Mesothelial cell of epicardium (in vitro differentiated cells): ENCODE results near the gene TMPRSS11B. TPM values are rescaled to one million over a fixed set of nuclear protein-coding genes. Genes with fewer than 3 reads are reported as not detected.

Experiments used
- DNase-seq, 2 experiments: peaks; one replicate each; pipeline ENCODE4 v3.0.0; 2021; ENCODE audit warnings: low spot score in 2 of 2; ENCODE audit not compliant: unreplicated experiment in 2 of 2
- H3K27ac Mint-ChIP-seq: 2 replicates; pipeline ENCODE4 v1.8.0; 2021; ENCODE audit warnings: mixed read lengths
- H3K27me3 Mint-ChIP-seq: 2 replicates; pipeline ENCODE4 v1.8.0; 2021; ENCODE audit warnings: low read depth, mixed read lengths
- H3K36me3 Mint-ChIP-seq: 2 replicates; pipeline ENCODE4 v1.8.0; 2021; ENCODE audit warnings: mixed read lengths
- H3K4me1 Mint-ChIP-seq: 2 replicates; pipeline ENCODE4 v1.8.0; 2021; ENCODE audit warnings: mixed read lengths
- H3K4me3 Mint-ChIP-seq: 2 replicates; pipeline ENCODE4 v1.8.0; 2021; ENCODE audit warnings: mild to moderate bottlenecking, moderate library complexity, mixed read lengths
- H3K9me3 Mint-ChIP-seq: 2 replicates; pipeline ENCODE4 v1.8.0; 2021; ENCODE audit warnings: mixed read lengths
- total RNA-seq: library from RNA; stranded (reverse); gene quantifications from 3 replicates; pipeline ENCODE4 v1.2.1, GENCODE V29; 2021
- TF ChIP-seq, protein P1 (sequence below): fragments of 200-600 bp; sonication (generic); IDR thresholded peaks from one replicate; pipeline ENCODE4 v1.5.0; 2021; ENCODE audit warnings: antibody characterized with exemption; ENCODE audit not compliant: unreplicated experiment

The TMPRSS11B gene
- total RNA-seq, 1 donor from 2014 or later: not detected

DNA sequence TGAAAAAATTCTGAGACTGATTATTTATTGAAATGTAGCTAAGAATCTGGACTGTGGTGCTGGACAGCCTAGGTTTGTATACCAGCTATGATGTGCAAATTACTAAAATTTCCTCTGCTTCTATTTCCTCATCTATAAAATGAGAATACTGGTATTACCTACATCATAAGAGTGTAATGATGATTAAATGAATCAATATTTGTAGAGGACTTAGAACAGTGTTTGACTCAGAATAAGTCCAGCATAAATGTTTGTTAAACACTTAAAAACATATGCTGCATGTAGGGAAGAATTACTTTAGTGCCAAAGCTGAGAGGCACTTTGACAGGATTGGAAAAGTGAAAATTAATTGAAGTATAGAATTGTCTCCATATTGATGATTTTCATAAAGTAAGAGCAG, 60.6 kb downstream of the TMPRSS11B start:
- no peaks in the 10 kb centered on the region for H3K36me3 Mint-ChIP-seq
- H3K27me3 Mint-ChIP-seq: peaks cover 3% of the 10 kb centered on the region
- no peaks in the 10 kb centered on the region for H3K9me3 Mint-ChIP-seq
- TF ChIP-seq, protein P1, sequence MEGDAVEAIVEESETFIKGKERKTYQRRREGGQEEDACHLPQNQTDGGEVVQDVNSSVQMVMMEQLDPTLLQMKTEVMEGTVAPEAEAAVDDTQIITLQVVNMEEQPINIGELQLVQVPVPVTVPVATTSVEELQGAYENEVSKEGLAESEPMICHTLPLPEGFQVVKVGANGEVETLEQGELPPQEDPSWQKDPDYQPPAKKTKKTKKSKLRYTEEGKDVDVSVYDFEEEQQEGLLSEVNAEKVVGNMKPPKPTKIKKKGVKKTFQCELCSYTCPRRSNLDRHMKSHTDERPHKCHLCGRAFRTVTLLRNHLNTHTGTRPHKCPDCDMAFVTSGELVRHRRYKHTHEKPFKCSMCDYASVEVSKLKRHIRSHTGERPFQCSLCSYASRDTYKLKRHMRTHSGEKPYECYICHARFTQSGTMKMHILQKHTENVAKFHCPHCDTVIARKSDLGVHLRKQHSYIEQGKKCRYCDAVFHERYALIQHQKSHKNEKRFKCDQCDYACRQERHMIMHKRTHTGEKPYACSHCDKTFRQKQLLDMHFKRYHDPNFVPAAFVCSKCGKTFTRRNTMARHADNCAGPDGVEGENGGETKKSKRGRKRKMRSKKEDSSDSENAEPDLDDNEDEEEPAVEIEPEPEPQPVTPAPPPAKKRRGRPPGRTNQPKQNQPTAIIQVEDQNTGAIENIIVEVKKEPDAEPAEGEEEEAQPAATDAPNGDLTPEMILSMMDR: no peak
- H3K27ac Mint-ChIP-seq: no peak overlapping the region
- no peaks in the 10 kb centered on the region for H3K4me1 Mint-ChIP-seq
- no peak for DNase-seq
- no peak overlapping the region for H3K4me3 Mint-ChIP-seq

DNA sequence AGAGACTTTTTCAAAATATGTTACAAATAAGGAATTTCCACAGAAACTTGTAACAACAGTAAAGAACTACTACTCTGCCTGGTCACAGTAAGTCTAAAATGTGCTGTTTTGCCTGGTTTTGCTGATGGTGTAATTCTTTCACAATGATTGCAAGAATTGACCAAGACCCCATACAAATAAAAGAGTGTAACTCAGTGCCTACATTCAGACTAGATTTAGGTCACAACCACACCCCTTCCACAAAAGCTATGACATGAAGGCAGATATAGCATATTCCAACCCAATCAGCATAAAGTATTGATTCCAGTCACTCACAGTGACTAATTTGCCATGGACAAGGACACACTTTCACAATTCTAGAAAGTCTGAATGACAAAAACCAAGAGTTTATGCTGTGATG, 62.1 kb downstream of the TMPRSS11B start:
- Mint-ChIP-seq H3K4me1 (no peaks in the 10 kb centered on the region), H3K4me3 (no peak overlapping the region), H3K27ac (no peak overlapping the region), H3K36me3 (no peaks in the 10 kb centered on the region), H3K27me3 (peaks cover 3% of the 10 kb centered on the region), H3K9me3 (no peaks in the 10 kb centered on the region)
- DNase-seq: no peak
- TF ChIP-seq, protein P1: no peak

DNA sequence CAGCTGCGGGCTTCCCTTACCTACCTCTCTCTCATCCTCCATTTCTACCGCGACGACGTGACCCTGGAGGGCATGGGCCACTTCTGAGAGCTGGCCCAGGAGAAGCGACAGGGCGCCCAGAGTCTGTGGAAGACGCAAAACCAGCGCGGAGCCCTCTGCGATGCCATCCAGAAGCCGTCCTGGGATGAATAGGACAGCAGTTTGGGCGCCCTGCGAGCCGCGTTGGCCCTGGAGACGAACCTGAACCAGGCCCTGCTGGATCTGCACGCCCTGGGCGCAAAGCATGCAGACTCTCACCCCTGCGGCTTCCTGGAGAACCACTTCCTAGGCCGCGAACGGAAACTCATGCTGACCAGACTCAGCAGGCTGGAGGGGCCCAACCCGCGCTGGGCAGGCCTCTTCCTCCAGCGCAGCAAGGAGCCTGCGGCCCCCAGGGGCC, 63.1 kb downstream of the TMPRSS11B start:
- no peaks in the 10 kb centered on the region for H3K4me1 Mint-ChIP-seq
- no peak for DNase-seq
- no peaks in the 10 kb centered on the region for H3K9me3 Mint-ChIP-seq
- H3K27ac Mint-ChIP-seq: no peak overlapping the region
- peaks cover 3% of the 10 kb centered on the region for H3K27me3 Mint-ChIP-seq
- H3K36me3 Mint-ChIP-seq: no peaks in the 10 kb centered on the region
- TF ChIP-seq, protein P1: no peak
- no peak overlapping the region for H3K4me3 Mint-ChIP-seq

DNA sequence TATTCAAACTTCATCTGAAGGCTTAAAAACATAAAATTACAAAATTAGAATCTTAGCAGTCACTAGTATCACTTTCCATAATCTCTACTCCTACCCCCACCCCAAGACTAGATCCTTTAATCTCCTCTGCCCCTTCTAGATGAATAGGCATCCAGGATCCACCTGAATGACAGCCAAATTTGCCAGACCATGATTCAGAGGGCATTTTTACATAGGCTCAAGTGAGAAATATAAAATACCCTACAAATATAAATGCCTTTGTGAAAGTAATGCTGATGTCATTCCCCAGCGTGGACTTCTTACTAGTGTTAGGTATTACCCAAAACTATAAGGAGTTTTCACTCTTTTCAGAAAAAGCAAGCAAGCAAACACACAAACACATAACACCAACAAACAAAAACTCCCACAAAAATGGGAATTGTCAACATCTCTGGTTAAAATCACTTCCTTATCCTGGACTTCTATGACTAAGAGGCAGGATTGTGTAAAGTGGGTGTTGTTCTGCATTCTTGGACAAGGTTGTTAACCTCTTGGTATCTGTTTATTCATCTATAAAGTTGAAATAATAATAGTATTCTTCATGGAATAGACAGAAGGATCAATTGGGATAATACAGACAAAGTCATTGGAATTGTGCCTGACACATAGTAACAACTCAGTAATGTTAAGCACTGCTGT, 64.5 kb downstream of the TMPRSS11B start:
- no peak for DNase-seq
- TF ChIP-seq, protein P1: no peak
- Mint-ChIP-seq H3K27me3 (peaks cover 1% of the 10 kb centered on the region), H3K9me3 (no peaks in the 10 kb centered on the region), H3K4me1 (peaks cover 5% of the 10 kb centered on the region), H3K27ac (no peak overlapping the region), H3K4me3 (no peak overlapping the region), H3K36me3 (no peaks in the 10 kb centered on the region)

DNA sequence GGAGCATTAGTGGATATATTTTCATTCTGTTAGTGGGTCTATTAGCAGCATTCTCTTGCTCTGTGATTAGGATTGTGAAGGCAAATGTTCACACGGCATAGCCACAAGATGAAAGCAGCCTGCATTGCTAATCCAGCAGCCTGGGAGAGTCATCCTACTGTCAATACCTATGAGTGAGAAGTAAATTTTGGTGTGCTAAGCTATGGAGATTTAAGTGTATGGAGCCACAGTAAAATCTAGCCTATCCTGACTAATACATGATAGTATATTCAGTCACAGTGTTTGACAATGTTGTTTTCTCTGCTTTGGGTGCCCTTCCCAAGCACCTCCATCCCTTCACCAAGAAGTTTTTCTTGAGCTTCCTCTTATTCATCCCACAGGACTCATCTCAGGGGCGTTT, 68.6 kb downstream of the TMPRSS11B start:
- no peaks in the 10 kb centered on the region for H3K27me3 Mint-ChIP-seq
- H3K4me3 Mint-ChIP-seq: no peak overlapping the region
- H3K4me1 Mint-ChIP-seq: peaks cover 14% of the 10 kb centered on the region
- TF ChIP-seq, protein P1: no peak
- H3K27ac Mint-ChIP-seq: no peak overlapping the region
- peaks cover 13% of the 10 kb centered on the region for H3K9me3 Mint-ChIP-seq
- no peak for DNase-seq
- peaks cover 9% of the 10 kb centered on the region for H3K36me3 Mint-ChIP-seq

Other genes starting within 250 kb of the TMPRSS11B start
- gene TMPRSS11F, start 115.8 kb downstream of the TMPRSS11B start, total RNA-seq: 0.86 to 1.1 TPM (median 0.95 TPM) in 3 replicates
- gene YTHDC1, start 104.4 kb upstream of the TMPRSS11B start, total RNA-seq: 137 to 146 TPM (median 146 TPM) in 3 replicates
- 0.11 to 0.51 TPM (median 0.38 TPM) in 3 replicates for gene TMPRSS11E, start 201.8 kb upstream of the TMPRSS11B start, total RNA-seq